OCI-LY7 (cell line): Measurements from ENCODE around the gene MORN5. TPM values are rescaled to one million over a fixed set of nuclear protein-coding genes. Genes with fewer than 3 reads are reported as not detected.

Experiments used
- BruUV-seq: library from RNA; stranded (reverse); fragments of 400-500 nt; replicated peaks from 2 replicates; lab custom pipeline; 2021; lab: Mats Ljungman, UMichigan
- CTCF ChIA-PET: fragments of 300-600 bp; sonication (Branson Sonifier 250); formaldehyde crosslinking; loops from one replicate; lab custom pipeline; 2022; ENCODE audit warnings: antibody characterized with exemption; ENCODE audit not compliant: unreplicated experiment; lab: Charles Lee
- POLR2A ChIA-PET: fragments of 300-600 bp; sonication (Branson Sonifier 250); formaldehyde crosslinking; loops from one replicate; lab custom pipeline; 2022; ENCODE audit warnings: antibody characterized with exemption; lab: Charles Lee
- DNase-seq: peaks from one replicate; pipeline ENCODE4 v3.0.0-alpha.2; 2015; ENCODE audit warnings: low spot score
- H2AFZ ChIP-seq: fragments of 200-600 bp; sonication (generic), shearing (Covaris generic); 2 replicates; pipeline ENCODE4 v1.6.1; 2014; ENCODE audit warnings: mild to moderate bottlenecking, antibody characterized with exemption, low read length, moderate library complexity
- H3K27ac ChIP-seq: fragments of 200-600 bp; sonication (generic); 2 replicates; pipeline ENCODE4 v1.5.1; 2014; ENCODE audit warnings: mixed run types, low read depth, mild to moderate bottlenecking, moderate library complexity, low read length, inconsistent platforms; ENCODE audit not compliant: poor library complexity, severe bottlenecking
- H3K36me3 ChIP-seq: fragments of 200-600 bp; sonication (generic); 2 replicates; pipeline ENCODE4 v1.6.1; 2014; ENCODE audit warnings: mild to moderate bottlenecking, antibody characterized with exemption, low read length, moderate library complexity, mixed read lengths; ENCODE audit not compliant: insufficient read depth
- H3K4me1 ChIP-seq: fragments of 200-600 bp; sonication (generic); 2 replicates; pipeline ENCODE4 v1.5.1; 2014; ENCODE audit warnings: mild to moderate bottlenecking, low read length; ENCODE audit not compliant: insufficient read depth, poor library complexity, severe bottlenecking
- H3K4me2 ChIP-seq: fragments of 200-600 bp; sonication (generic); 2 replicates; pipeline ENCODE4 v1.6.1; 2014; ENCODE audit warnings: mild to moderate bottlenecking, low read length
- H3K4me3 ChIP-seq: fragments of 200-600 bp; sonication (generic); 2 replicates; pipeline ENCODE4 v1.5.1; 2014; ENCODE audit warnings: mild to moderate bottlenecking, low read depth, low read length; ENCODE audit not compliant: poor library complexity, severe bottlenecking
- H3K79me2 ChIP-seq: fragments of 200-600 bp; sonication (generic); 2 replicates; pipeline ENCODE4 v1.6.1; 2016; ENCODE audit warnings: low read depth, mild to moderate bottlenecking, low read length, moderate library complexity, mixed read lengths; ENCODE audit not compliant: insufficient read depth
- H3K9me2 ChIP-seq: fragments of 200-600 bp; sonication (generic); 2 replicates; pipeline ENCODE4 v1.6.1; 2016; ENCODE audit warnings: mild to moderate bottlenecking, low read length, mixed read lengths; ENCODE audit not compliant: insufficient read depth
- H3K9me3 ChIP-seq: fragments of 200-600 bp; sonication (generic); 2 replicates; pipeline ENCODE4 v1.6.1; 2014; ENCODE audit warnings: mild to moderate bottlenecking, mixed run types, low read length, mixed read lengths
- H4K20me1 ChIP-seq: fragments of 200-600 bp; sonication (generic); 2 replicates; pipeline ENCODE4 v1.6.1; 2014; ENCODE audit warnings: mild to moderate bottlenecking, antibody characterized with exemption, low read length, moderate library complexity, mixed read lengths; ENCODE audit not compliant: insufficient read depth
- EZH2phosphoT487 ChIP-seq: fragments of 200-600 bp; sonication (generic); IDR thresholded peaks from 2 replicates; pipeline ENCODE4 v1.6.1; 2018; ENCODE audit warnings: low read depth, borderline replicate concordance, mild to moderate bottlenecking, mixed run types, antibody characterized with exemption, low read length, moderate library complexity, mixed read lengths
- intact Hi-C: fragments of 100-400 bp; cut with micrococcal nuclease; formaldehyde crosslinking; loops from one replicate; pipeline ENCODE4 v1.10.0; 2022; ENCODE audit not compliant: unreplicated experiment
- total RNA-seq, 2 experiments: library from RNA; depleted of rRNA in 1 of 2; stranded (reverse); fragments of >200 nt in 1 of 2; shearing (Covaris generic) in 1 of 2; gene quantifications; 2 replicates each; pipeline ENCODE4 v1.2.3, GENCODE V29; 2014 to 2022
- TF ChIP-seq, protein P1 (sequence below): fragments of 200-600 bp; sonication (generic); conservative IDR thresholded peaks from 2 replicates; pipeline ENCODE4 v1.5.1; 2014; ENCODE audit warnings: mild to moderate bottlenecking, antibody characterized with exemption, low read length, moderate library complexity, mixed read lengths

The MORN5 gene
- total RNA-seq, 2 experiments from 2014 or later: not detected

GRCh38 chr9:122125509-122126330, 34.0 kb upstream of the MORN5 start:
- H3K79me2 ChIP-seq: no peaks in the 10 kb centered on the region
- no peak overlapping the region for H3K4me2 ChIP-seq
- ChIA-PET POLR2A (interaction anchor here (1.6 kb wide), 1 partner anchor 225 kb away, joined by 5 read pairs; no protein-coding TSS in a partner anchor), CTCF (interaction anchor here (0.8 to 2.5 kb wide), 5 partner anchors 27 to 227 kb away, joined by 3 to 26 read pairs (median 5); partner anchors contain the start of genes MRRF, NDUFA8 and RBM18)
- no peak for DNase-seq
- H3K9me2 ChIP-seq: no peaks in the 10 kb centered on the region
- no peaks in the 10 kb centered on the region for H3K9me3 ChIP-seq
- intact Hi-C loops: loop anchor here (1.0 kb wide), 1 partner anchor 225 kb away; no protein-coding TSS in a partner anchor
- TF ChIP-seq, protein P1, sequence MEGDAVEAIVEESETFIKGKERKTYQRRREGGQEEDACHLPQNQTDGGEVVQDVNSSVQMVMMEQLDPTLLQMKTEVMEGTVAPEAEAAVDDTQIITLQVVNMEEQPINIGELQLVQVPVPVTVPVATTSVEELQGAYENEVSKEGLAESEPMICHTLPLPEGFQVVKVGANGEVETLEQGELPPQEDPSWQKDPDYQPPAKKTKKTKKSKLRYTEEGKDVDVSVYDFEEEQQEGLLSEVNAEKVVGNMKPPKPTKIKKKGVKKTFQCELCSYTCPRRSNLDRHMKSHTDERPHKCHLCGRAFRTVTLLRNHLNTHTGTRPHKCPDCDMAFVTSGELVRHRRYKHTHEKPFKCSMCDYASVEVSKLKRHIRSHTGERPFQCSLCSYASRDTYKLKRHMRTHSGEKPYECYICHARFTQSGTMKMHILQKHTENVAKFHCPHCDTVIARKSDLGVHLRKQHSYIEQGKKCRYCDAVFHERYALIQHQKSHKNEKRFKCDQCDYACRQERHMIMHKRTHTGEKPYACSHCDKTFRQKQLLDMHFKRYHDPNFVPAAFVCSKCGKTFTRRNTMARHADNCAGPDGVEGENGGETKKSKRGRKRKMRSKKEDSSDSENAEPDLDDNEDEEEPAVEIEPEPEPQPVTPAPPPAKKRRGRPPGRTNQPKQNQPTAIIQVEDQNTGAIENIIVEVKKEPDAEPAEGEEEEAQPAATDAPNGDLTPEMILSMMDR: peak; percentile 49; the same call in 1 of the 2 replicates
- TF ChIP-seq EZH2phosphoT487: no peak
- no peaks in the 10 kb centered on the region for H3K36me3 ChIP-seq
- H3K4me1 ChIP-seq: peaks cover 5% of the 10 kb centered on the region
- no TSS peak for BruUV-seq
- H3K4me3 ChIP-seq: no peak overlapping the region
- no peak overlapping the region for H3K27ac ChIP-seq
- H4K20me1 ChIP-seq: no peaks in the 10 kb centered on the region
- H2AFZ ChIP-seq: no peak overlapping the region

GRCh38 chr9:122126331-122127261, 33.1 kb upstream of the MORN5 start:
- Histone ChIP-seq H3K9me3 (no peaks in the 10 kb centered on the region), H4K20me1 (no peaks in the 10 kb centered on the region), H3K27ac (no peak overlapping the region), H3K36me3 (no peaks in the 10 kb centered on the region), H3K4me3 (no peak overlapping the region), H3K9me2 (no peaks in the 10 kb centered on the region), H3K4me1 (peaks cover 5% of the 10 kb centered on the region), H3K79me2 (no peaks in the 10 kb centered on the region), H2AFZ (no peak overlapping the region), H3K4me2 (no peak overlapping the region)
- no peak for TF ChIP-seq EZH2phosphoT487
- TF ChIP-seq, protein P1: 0 out of 2 replicates have a peak, but pooled peaks have one; percentile 12
- ChIA-PET CTCF (interaction anchor here (2.5 kb wide), 1 partner anchor 224 kb away, joined by 26 read pairs; no protein-coding TSS in a partner anchor), POLR2A (interaction anchor here (0.6 kb wide), 1 partner anchor 697 kb away, joined by 8 read pairs; no protein-coding TSS in a partner anchor)
- no TSS peak for BruUV-seq
- intact Hi-C loops: no loop called here
- DNase-seq: no peak
